IMR-90 (cell line): ENCODE results near the gene CYB5D1. TPM values are rescaled to one million over a fixed set of nuclear protein-coding genes. Genes with fewer than 3 reads are reported as not detected.
A peak's percentile ranks its signal among the peaks of the same experiment; 100 is the strongest.

Source experiments
- ATAC-seq: fragments of 200-7000 bp; cut with Tn5 transposase; 2 replicates; pipeline ENCODE4 v1.9.1; 2020; ENCODE audit warnings: low read depth, mild to moderate bottlenecking, moderate library complexity
- BruUV-seq: library from RNA; stranded (reverse); fragments of 400-500 nt; replicated peaks from 2 replicates; lab custom pipeline; 2021; lab: Mats Ljungman, UMichigan
- CTCF ChIA-PET: fragments of 300-600 bp; formaldehyde crosslinking; extraction: SDS; loops from one replicate; lab custom pipeline; 2021; ENCODE audit warnings: antibody characterized with exemption; lab: Yijun Ruan, JAX
- POLR2A ChIA-PET: fragments of 300-600 bp; sonication (Branson Sonifier 250); formaldehyde crosslinking; loops from one replicate; lab custom pipeline; 2022; ENCODE audit warnings: antibody characterized with exemption; ENCODE audit not compliant: unreplicated experiment; lab: Charles Lee
- DNase-seq: peaks from one replicate; pipeline ENCODE4 v3.0.0; 2013
- H2AFZ ChIP-seq: replicated peaks from 2 replicates; pipeline ENCODE3; 2013; ENCODE audit warnings: low read length, mild to moderate bottlenecking; ENCODE audit not compliant: poor library complexity
- H2AK5ac ChIP-seq: 2 replicates; pipeline ENCODE4 v1.6.1; 2013; ENCODE audit warnings: low read depth, low read length, inconsistent platforms
- H2AK9ac ChIP-seq: replicated peaks from 2 replicates; pipeline ENCODE3; 2013; ENCODE audit warnings: mild to moderate bottlenecking, low read depth, low read length, moderate library complexity; ENCODE audit not compliant: poor library complexity
- H2BK120ac ChIP-seq: 2 replicates; pipeline ENCODE4 v1.6.1; 2013; ENCODE audit warnings: low read depth, low read length, inconsistent platforms
- H2BK15ac ChIP-seq: 3 replicates; pipeline ENCODE4 v1.6.1; 2013; ENCODE audit warnings: low read depth, low read length, inconsistent platforms
- H2BK20ac ChIP-seq: 2 replicates; pipeline ENCODE4 v1.6.1; 2013; ENCODE audit warnings: low read depth, mild to moderate bottlenecking, inconsistent platforms, low read length, moderate library complexity
- H2BK5ac ChIP-seq: 2 replicates; pipeline ENCODE4 v1.6.1; 2013; ENCODE audit warnings: mild to moderate bottlenecking, low read depth, low read length, inconsistent platforms; ENCODE audit not compliant: poor library complexity, severe bottlenecking
- H3K14ac ChIP-seq: replicated peaks from 2 replicates; pipeline ENCODE4 v1.6.1; 2013; ENCODE audit warnings: low read depth, low read length, inconsistent platforms
- H3K18ac ChIP-seq: 2 replicates; pipeline ENCODE4 v1.6.1; 2013; ENCODE audit warnings: low read depth, low read length, control low read depth
- H3K23ac ChIP-seq: 2 replicates; pipeline ENCODE4 v1.6.1; 2013; ENCODE audit warnings: low read depth, low read length, inconsistent platforms
- H3K27ac ChIP-seq: 2 replicates; pipeline ENCODE4 v1.5.1; 2013; ENCODE audit warnings: mild to moderate bottlenecking, control low read depth, low read length; ENCODE audit not compliant: insufficient read depth
- H3K27me3 ChIP-seq: 2 replicates; pipeline ENCODE4 v1.6.1; 2013; ENCODE audit warnings: low read length; ENCODE audit not compliant: control insufficient read depth, insufficient read depth
- H3K36me3 ChIP-seq: 2 replicates; pipeline ENCODE4 v1.6.1; 2013; ENCODE audit warnings: low read length, mixed read lengths; ENCODE audit not compliant: control insufficient read depth, insufficient read depth
- H3K4ac ChIP-seq: 2 replicates; pipeline ENCODE4 v1.6.1; 2013; ENCODE audit warnings: low read depth, low read length, inconsistent platforms
- H3K4me1 ChIP-seq: 2 replicates; pipeline ENCODE4 v1.6.1; 2013; ENCODE audit warnings: low read length, mixed read lengths; ENCODE audit not compliant: control insufficient read depth, insufficient read depth
- H3K4me2 ChIP-seq: 2 replicates; pipeline ENCODE4 v1.6.1; 2013; ENCODE audit warnings: low read depth, mild to moderate bottlenecking, control low read depth, low read length, moderate library complexity
- H3K4me3 ChIP-seq: 2 replicates; pipeline ENCODE4 v1.5.1; 2013; ENCODE audit warnings: low read depth, mild to moderate bottlenecking, control low read depth, low read length, moderate library complexity; ENCODE audit not compliant: insufficient read depth
- H3K56ac ChIP-seq: 2 replicates; pipeline ENCODE4 v1.6.1; 2013; ENCODE audit warnings: low read length, inconsistent platforms; ENCODE audit not compliant: insufficient read depth; ENCODE audit errors: extremely low read depth
- H3K79me1 ChIP-seq, 2 experiments: 2 replicates each; pipeline ENCODE4 v1.6.1; 2013; ENCODE audit warnings: low read length in 2 of 2, inconsistent platforms in 1 of 2, low read depth in 1 of 2
- H3K9ac ChIP-seq: 2 replicates; pipeline ENCODE4 v1.6.1; 2013; ENCODE audit warnings: low read depth, low read length, control low read depth
- H3K9me1 ChIP-seq: 2 replicates; pipeline ENCODE4 v1.6.1; 2013; ENCODE audit warnings: low read length, inconsistent platforms; ENCODE audit not compliant: insufficient read depth
- H3K9me3 ChIP-seq: 2 replicates; pipeline ENCODE4 v1.6.1; 2013; ENCODE audit warnings: low read length; ENCODE audit not compliant: control insufficient read depth, insufficient read depth
- H4K20me1 ChIP-seq: 2 replicates; pipeline ENCODE4 v1.6.1; 2013; ENCODE audit warnings: low read length, inconsistent platforms; ENCODE audit not compliant: insufficient read depth
- H4K5ac ChIP-seq: 2 replicates; pipeline ENCODE4 v1.6.1; 2013; ENCODE audit warnings: mild to moderate bottlenecking, low read depth, low read length, control low read depth
- H4K8ac ChIP-seq, 2 experiments: 2 replicates each; pipeline ENCODE4 v1.6.1; 2013; ENCODE audit warnings: low read depth in 2 of 2, low read length in 2 of 2, control low read depth in 1 of 2, inconsistent platforms in 1 of 2
- H4K91ac ChIP-seq: 2 replicates; pipeline ENCODE4 v1.6.1; 2013; ENCODE audit warnings: low read depth, low read length, inconsistent platforms; ENCODE audit not compliant: insufficient read depth
- MXI1 ChIP-seq: IDR thresholded peaks from 2 replicates; pipeline ENCODE4 v1.6.1; 2012; ENCODE audit warnings: low read depth, mild to moderate bottlenecking, low read length, moderate library complexity, borderline replicate concordance
- POLR2A ChIP-seq: IDR thresholded peaks from 2 replicates; pipeline ENCODE4 v1.6.1; 2012; ENCODE audit warnings: mild to moderate bottlenecking, low read depth, low read length
- WGBS, 2 experiments: methylation state at CpG; one replicate each; pipeline versions ENCODE4 v1.1.5 to v1.1.7; 2013; ENCODE audit warnings: missing lambda C conversion rate in 2 of 2; ENCODE audit not compliant: insufficient read length in 1 of 2; ENCODE audit errors: extremely low coverage in 2 of 2; 5-methylcytosine and 5-hydroxymethylcytosine counted together
- dilution Hi-C: fragments of 300-500 bp; cut with HindIII; formaldehyde crosslinking; loops from one replicate; pipeline ENCODE4 v1.14.3; 2018; ENCODE audit warnings: low sequenced_read_pairs; ENCODE audit not compliant: unreplicated experiment
- in situ Hi-C: fragments of 300-500 bp; cut with MboI; formaldehyde crosslinking; loops from 3 replicates; pipeline ENCODE4 v1.14.3; 2019; ENCODE audit warnings: low sequenced_read_pairs, inconsistent platforms, mixed read lengths
- intact Hi-C: fragments of 100-400 bp; cut with micrococcal nuclease; formaldehyde crosslinking; loops from 2 replicates; pipeline ENCODE4 v1.10.0; 2022
- polyA plus RNA-seq, 3 experiments: library from polyadenylated mRNA; depleted of rRNA; stranded (reverse); fragments of >200 nt; gene quantifications; 2 replicates each; pipeline ENCODE4 v1.2.3, GENCODE V29; 2012; ENCODE audit warnings: low replicate concordance in 1 of 3
- total RNA-seq: library from RNA; depleted of rRNA; stranded (reverse); fragments of >200 nt; gene quantifications from 2 replicates; pipeline ENCODE4 v1.2.3, GENCODE V29; 2012

Gene CYB5D1
- total and polyA plus RNA-seq, 2 of the 4 experiments (the other 2 are of a cell fraction), result 8.8 to 10.8 TPM

- CTCF ChIA-PET, result interaction anchor here (0.5 kb wide), 1 partner anchor 208 kb away, joined by 4 read pairs; no protein-coding TSS in a partner anchor
- POLR2A ChIA-PET, result no interaction called here
These were observed 17.4 kb upstream of the CYB5D1 start for GRCh38 chr17:7840441-7840840.

More at GRCh38 chr17:7840441-7840840, 17.4 kb upstream of the CYB5D1 start:
- Histone ChIP-seq H3K27me3 (no peaks in the 10 kb centered on the region), H3K9me3 (no peaks in the 10 kb centered on the region), H2AFZ (no peak overlapping the region), H2BK15ac (no peak overlapping the region), H3K79me1 (peaks cover 19 to 78% of the 10 kb centered on the region in 2 experiments), H3K23ac (no peak overlapping the region), H3K18ac (no peak overlapping the region), H2BK5ac (no peak overlapping the region), H2BK20ac (no peak overlapping the region), H3K9me1 (peaks cover 9% of the 10 kb centered on the region; the same call in 1 of the 2 replicates), H3K27ac (no peak overlapping the region), H3K4me3 (no peak overlapping the region), H2AK9ac (no peak overlapping the region), H3K4me2 (no peak overlapping the region), H3K56ac (no peak overlapping the region), H4K8ac (no peak overlapping the region), H3K14ac (no peak overlapping the region), H3K9ac (no peak overlapping the region), H4K91ac (no peak overlapping the region), H3K36me3 (peaks cover 11% of the 10 kb centered on the region; the same call in 1 of the 2 replicates), H4K20me1 (peaks cover 68% of the 10 kb centered on the region), H2BK120ac (no peak overlapping the region), H4K5ac (no peak overlapping the region), H3K4me1 (peaks cover 25% of the 10 kb centered on the region), H2AK5ac (no peak overlapping the region), H3K4ac (no peak overlapping the region)
- intact Hi-C loops (loop anchor here (5.0 kb wide), 1 partner anchor 268 kb away; no protein-coding TSS in a partner anchor), in situ Hi-C loops (no loop called here), dilution Hi-C loops (no loop called here)
- BruUV-seq, result no TSS peak
- ATAC-seq (no peak), DNase-seq (no peak)
- TF ChIP-seq POLR2A, result peak; percentile 16
- no peak for TF ChIP-seq MXI1
- WGBS, 2 experiments, result no CpG with 5 or more reads among the region's 1 CpG
